D721Med (cell line): ENCODE measurements around the gene SMAD1.

ENCODE experiments used
- DNase-seq: peaks from one replicate; pipeline ENCODE4 v3.0.0; 2011; ENCODE audit warnings: low spot score; ENCODE audit not compliant: insufficient read length
- FAIRE-seq: peaks from 2 replicates; lab custom pipeline; 2011; peaks lifted over from hg19 to GRCh38; lab: Jason Lieb, UNC
- TF ChIP-seq, protein P1 (sequence below): IDR thresholded peaks from 2 replicates; pipeline ENCODE4 v1.5.1; 2012; ENCODE audit warnings: mild to moderate bottlenecking, control low read depth; ENCODE audit not compliant: insufficient read depth; ENCODE audit errors: missing control alignments

SMAD1 gene

DNA sequence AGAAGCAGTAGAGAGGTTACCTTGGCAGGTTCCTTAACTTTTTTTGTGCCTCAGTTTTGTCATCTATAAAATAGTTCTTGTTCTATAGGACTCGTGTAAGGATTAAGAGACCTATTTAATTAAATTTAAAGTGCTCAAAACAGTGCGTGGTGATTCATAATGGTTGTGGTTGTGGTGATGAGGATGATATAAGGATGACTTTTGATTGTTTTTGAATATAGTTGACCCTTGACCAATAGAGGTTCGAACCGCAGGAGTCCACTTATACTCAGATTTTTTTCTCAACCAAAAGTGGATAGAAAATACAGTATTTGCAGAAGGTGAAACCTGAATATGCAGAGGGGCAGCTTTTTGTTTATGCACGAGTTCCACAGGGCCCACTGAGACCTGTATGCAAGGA is 14.6 kb downstream of the SMAD1 start:
- FAIRE-seq = no peak
- TF ChIP-seq, protein P1, sequence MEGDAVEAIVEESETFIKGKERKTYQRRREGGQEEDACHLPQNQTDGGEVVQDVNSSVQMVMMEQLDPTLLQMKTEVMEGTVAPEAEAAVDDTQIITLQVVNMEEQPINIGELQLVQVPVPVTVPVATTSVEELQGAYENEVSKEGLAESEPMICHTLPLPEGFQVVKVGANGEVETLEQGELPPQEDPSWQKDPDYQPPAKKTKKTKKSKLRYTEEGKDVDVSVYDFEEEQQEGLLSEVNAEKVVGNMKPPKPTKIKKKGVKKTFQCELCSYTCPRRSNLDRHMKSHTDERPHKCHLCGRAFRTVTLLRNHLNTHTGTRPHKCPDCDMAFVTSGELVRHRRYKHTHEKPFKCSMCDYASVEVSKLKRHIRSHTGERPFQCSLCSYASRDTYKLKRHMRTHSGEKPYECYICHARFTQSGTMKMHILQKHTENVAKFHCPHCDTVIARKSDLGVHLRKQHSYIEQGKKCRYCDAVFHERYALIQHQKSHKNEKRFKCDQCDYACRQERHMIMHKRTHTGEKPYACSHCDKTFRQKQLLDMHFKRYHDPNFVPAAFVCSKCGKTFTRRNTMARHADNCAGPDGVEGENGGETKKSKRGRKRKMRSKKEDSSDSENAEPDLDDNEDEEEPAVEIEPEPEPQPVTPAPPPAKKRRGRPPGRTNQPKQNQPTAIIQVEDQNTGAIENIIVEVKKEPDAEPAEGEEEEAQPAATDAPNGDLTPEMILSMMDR = no peak

DNA sequence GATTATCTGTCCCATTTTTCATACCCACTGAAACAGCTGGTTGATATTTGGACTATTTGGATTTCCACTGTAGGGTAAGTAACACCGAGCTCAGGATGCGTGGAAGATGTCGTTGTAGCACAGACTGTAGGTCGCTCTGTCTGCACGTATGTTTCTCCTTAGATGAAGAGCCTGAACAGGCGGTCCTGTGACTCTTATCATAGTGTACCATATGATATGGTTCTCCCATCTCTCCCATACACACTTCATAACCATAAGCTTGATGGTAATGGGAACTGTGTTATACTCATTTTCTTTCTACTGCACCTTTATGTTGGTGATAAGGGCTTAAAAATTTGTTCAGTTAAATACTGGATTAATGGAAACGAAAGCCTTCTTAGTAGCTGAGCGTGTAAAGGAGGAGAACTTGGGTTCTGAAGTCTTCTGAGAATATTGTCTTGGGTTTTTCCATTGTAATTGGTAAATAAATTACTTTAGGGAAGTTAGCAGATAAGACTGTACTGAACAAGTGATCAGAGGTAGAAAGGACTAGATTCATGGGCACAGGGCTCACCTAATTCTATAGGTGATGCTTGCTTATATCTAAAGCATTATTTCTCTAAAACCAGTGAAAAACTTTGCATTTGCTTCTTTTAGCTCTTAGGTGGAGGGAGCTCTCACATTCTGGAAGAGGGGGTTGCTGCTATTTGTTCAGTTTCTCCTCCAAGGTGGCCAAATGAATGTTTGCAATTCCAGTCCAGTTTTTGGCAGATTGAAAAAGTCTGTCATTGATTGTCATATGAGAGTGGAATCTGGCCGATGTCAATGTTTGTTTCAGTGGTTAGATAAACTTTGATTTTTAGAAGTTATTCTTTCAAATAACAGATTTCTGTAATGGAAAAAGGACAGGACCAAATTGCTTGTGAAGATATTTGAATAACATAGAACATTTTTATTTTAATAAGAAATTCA is 15.8 kb downstream of the SMAD1 start:
- TF ChIP-seq, protein P1 = no peak
- DNase-seq (no peak), FAIRE-seq (no peak)

More for the DNA sequence above, 14.6 kb downstream of the SMAD1 start:
- DNase-seq = no peak

DNA sequence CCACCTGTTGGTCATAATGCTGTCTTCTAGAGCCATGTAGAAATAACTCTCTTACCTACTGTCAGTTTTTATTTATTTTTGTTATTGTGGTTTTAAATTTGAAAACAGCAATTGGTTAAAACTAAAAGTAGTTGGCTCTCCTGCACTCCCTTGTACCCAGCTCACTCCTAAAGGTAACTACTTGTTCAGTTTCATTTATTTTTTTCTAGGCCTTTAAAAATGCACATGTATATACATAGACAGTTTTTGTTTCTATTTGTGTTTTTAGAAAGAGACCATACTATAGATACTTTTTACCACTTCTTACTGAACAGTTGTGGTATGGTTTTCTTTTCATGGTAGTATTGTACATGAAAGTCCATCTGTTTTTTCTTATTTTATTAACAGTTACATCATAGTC is 16.8 kb downstream of the SMAD1 start:
- TF ChIP-seq, protein P1 = no peak
- FAIRE-seq (no peak), DNase-seq (no peak)

DNA sequence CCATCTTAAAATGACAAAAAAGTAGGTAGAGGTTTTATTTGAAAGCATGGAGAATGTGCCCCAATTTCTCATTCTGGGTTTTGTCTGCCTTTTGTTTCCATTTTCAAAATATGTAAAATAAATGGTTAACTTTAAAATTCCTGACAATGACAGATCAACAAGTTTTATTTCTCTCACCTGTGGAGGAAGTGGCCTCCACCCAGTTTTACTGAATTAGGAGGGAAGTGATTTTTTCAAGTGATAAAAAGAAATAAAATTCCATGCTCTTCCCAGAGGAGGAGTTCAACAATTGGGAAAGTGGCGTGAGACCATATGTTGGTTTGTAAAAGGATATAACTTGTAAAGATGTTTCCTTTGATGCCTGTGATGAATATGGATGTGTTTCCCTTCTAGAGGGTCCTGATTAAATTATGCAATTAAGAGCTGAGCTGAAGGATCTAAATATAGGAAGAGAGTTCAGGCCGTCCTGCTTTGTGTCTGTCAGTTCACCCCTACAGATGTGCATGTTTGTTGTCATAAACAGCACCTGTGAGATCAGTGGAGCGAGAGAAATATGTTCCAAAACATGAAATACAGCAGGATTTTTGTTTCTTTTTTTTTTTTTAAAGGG is 19.5 kb downstream of the SMAD1 start:
- no peak for FAIRE-seq
- no peak for DNase-seq
- TF ChIP-seq, protein P1 = no peak

DNA sequence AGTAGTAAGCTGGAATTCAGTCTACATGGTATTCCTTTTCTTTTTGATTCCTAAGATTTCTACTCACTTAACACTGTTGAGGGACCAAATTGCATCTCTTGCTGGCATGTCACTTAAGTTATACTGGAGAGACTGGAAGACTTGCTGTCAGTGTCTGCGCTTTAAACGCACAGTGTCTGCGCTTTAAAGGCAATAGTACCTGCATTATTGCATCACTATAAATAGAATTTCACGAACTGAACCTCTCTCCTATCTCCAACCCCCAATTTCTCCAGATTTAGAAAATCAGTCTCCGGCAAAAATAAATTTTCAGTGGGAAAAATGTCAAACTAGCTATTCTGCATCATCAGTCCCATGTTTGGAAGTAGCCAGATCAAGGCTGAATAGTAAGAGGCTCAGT is 21.2 kb downstream of the SMAD1 start:
- no peak for FAIRE-seq
- TF ChIP-seq, protein P1 = no peak
- no peak for DNase-seq

DNA sequence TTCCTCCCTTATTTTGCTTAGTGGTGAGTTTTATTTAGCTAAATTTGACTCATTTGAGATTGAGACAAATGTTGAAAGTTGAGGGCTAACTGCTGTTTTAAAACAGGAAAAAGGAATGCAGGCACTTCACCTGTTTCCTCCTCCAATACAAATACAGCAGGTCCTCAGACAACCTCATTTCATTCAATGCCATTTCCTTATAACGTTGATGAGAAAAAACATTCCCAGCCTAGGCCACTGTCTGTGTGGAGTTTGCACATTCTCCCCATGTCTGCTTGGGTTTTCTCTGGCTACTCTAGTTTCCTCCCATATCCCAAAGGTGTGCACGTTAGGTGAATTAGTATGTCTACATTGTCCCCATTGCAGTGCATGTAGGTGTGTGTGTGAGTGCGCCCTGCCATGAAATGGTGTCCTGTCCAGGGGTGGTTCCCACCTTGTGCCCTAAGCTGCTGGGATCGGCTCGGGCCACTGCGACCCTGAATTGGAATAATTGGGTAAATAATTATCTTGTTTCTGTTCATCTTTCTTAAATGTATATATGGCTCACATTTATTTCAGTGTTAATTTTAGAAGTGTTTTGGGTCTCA is 21.9 kb downstream of the SMAD1 start:
- TF ChIP-seq, protein P1 = no peak
- FAIRE-seq = no peak
- DNase-seq = no peak

DNA sequence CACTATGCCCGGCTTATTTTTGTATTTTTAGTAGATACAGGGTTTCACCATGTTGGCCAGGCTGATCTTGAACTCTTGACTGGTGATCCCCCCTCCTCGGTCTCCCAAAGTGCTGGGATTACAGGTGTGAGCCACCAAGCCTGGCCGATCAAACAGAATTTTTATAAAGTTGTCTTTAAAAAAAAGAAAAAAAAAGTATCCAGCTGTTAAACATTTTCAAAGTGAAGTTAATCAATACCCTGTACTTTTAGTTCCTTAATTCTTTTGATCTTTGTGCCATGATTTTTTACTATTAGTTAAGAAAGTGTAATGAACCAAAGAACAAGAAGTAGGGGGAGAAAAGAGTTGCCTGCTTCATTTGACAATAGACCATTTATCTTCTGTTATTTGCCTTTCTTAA is 24.3 kb downstream of the SMAD1 start:
- no peak for DNase-seq
- TF ChIP-seq, protein P1 = no peak
- no peak for FAIRE-seq
